ENCODE results near the gene GCNT1.

DNA sequence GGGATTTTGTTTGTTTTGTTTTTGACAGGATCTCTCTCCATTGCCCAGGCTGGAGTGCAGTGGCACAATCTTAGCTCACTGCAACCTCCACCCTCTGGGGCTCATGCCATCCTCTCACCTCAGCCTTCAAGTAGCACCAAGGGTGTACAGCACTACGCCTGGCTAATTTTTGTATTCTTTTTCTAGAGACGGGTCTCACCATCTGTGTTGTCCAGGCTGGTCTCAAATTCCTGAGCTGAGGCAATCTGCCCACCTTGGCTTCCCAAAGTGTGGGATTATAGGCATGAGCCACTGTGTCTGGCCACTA is 7.3 kb downstream of the GCNT1 start:
- no peak for TF ChIP-seq POLR2A (IDR thresholded peaks at IDR 0.05; ENCODE audit: extremely low read depth, insufficient read length)
- TF ChIP-seq, protein P1, sequence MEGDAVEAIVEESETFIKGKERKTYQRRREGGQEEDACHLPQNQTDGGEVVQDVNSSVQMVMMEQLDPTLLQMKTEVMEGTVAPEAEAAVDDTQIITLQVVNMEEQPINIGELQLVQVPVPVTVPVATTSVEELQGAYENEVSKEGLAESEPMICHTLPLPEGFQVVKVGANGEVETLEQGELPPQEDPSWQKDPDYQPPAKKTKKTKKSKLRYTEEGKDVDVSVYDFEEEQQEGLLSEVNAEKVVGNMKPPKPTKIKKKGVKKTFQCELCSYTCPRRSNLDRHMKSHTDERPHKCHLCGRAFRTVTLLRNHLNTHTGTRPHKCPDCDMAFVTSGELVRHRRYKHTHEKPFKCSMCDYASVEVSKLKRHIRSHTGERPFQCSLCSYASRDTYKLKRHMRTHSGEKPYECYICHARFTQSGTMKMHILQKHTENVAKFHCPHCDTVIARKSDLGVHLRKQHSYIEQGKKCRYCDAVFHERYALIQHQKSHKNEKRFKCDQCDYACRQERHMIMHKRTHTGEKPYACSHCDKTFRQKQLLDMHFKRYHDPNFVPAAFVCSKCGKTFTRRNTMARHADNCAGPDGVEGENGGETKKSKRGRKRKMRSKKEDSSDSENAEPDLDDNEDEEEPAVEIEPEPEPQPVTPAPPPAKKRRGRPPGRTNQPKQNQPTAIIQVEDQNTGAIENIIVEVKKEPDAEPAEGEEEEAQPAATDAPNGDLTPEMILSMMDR (IDR thresholded peaks at IDR 0.05; ENCODE audit: low read depth, low read length): no peak
- no peak for TF ChIP-seq MYC (IDR thresholded peaks at IDR 0.05; ENCODE audit: low read depth, low read length)

All from NB4 (cell line).